ENCODE data around the gene ASTN2. TPM values are rescaled to one million over a fixed set of nuclear protein-coding genes. Genes with fewer than 3 reads are reported as not detected.

ASTN2 gene
- total RNA-seq, 4 donors from 2014 or later, result 0.94 to 5.6 (median 3.7) TPM

- no peaks in the 10 kb centered on the region for H3K27me3 ChIP-seq
- H3K4me1 ChIP-seq, result no peaks in the 10 kb centered on the region
- no peaks in the 10 kb centered on the region for H3K9me3 ChIP-seq
- H3K4me3 ChIP-seq (replicated peaks in 1 of 3), result no peak overlapping the region
- no peak for DNase-seq
- intact Hi-C loops (cut with DNase I), result loop anchor here (10.0 kb wide), 1 partner anchor 332 kb away; no protein-coding TSS in a partner anchor
- no peaks in the 10 kb centered on the region for H3K36me3 ChIP-seq
- no peak overlapping the region for H3K27ac ChIP-seq
- WGBS, 2 donors, result 69 to 76% methylated on average over 6 of the region's 6 CpGs
- TF ChIP-seq POLR2A (IDR thresholded peaks at IDR 0.05) (no peak), CTCF (IDR thresholded peaks at IDR 0.05) (no peak)
Measured at GRCh38 chr9:116497095-116497890, 917.6 kb downstream of the ASTN2 start.

- no peak for DNase-seq
- no peak for TF ChIP-seq CTCF (IDR thresholded peaks at IDR 0.05)
- no peak for TF ChIP-seq POLR2A (IDR thresholded peaks at IDR 0.05)
- intact Hi-C loops (cut with DNase I), result loop anchor here (10.0 kb wide), 1 partner anchor 331 kb away; no protein-coding TSS in a partner anchor
- H3K36me3 ChIP-seq, result no peaks in the 10 kb centered on the region
- H3K4me1 ChIP-seq, result no peaks in the 10 kb centered on the region
- no peak overlapping the region for H3K27ac ChIP-seq
- WGBS, 2 donors, result 70 to 87% methylated on average over 1 of the region's 1 CpG
- H3K27me3 ChIP-seq, result no peaks in the 10 kb centered on the region
- no peaks in the 10 kb centered on the region for H3K9me3 ChIP-seq
- no peak overlapping the region for H3K4me3 ChIP-seq (replicated peaks in 1 of 3)
Measured at GRCh38 chr9:116496167-116496566, 918.7 kb downstream of the ASTN2 start.

- no peak for DNase-seq
- 84 to 91% methylated on average over 6 of the region's 6 CpGs for WGBS, 2 donors
- no peaks in the 10 kb centered on the region for H3K9me3 ChIP-seq
- TF ChIP-seq CTCF (IDR thresholded peaks at IDR 0.05), result no peak
- no peak for TF ChIP-seq POLR2A (IDR thresholded peaks at IDR 0.05)
- H3K36me3 ChIP-seq, result no peaks in the 10 kb centered on the region
- no peaks in the 10 kb centered on the region for H3K27me3 ChIP-seq
- H3K27ac ChIP-seq, result no peak overlapping the region
- intact Hi-C loops (cut with DNase I), result loop anchor here (10.0 kb wide), 1 partner anchor 331 kb away; no protein-coding TSS in a partner anchor
- H3K4me3 ChIP-seq (replicated peaks in 1 of 3), result no peak overlapping the region
- H3K4me1 ChIP-seq, result no peaks in the 10 kb centered on the region
Measured at GRCh38 chr9:116495725-116496124, 919.1 kb downstream of the ASTN2 start.

GRCh38 chr9:116494815-116495634, 919.8 kb downstream of the ASTN2 start:
- intact Hi-C loops (cut with DNase I), result loop anchor here (10.0 kb wide), 1 partner anchor 330 kb away; no protein-coding TSS in a partner anchor

More at GRCh38 chr9:116494815-116495634, 919.8 kb downstream of the ASTN2 start:
- H3K27ac ChIP-seq, result no peak overlapping the region
- peak; percentile 38 to 42 for DNase-seq
- no peak overlapping the region for H3K4me3 ChIP-seq (replicated peaks in 1 of 3)
- H3K9me3 ChIP-seq, result no peaks in the 10 kb centered on the region
- H3K4me1 ChIP-seq, result no peaks in the 10 kb centered on the region
- WGBS, 2 donors, result 55 to 59% methylated on average over 5 of the region's 5 CpGs
- TF ChIP-seq CTCF (IDR thresholded peaks at IDR 0.05) (peak; percentile 39 to 66 (median 52)), POLR2A (IDR thresholded peaks at IDR 0.05) (no peak)
- H3K36me3 ChIP-seq, result no peaks in the 10 kb centered on the region
- no peaks in the 10 kb centered on the region for H3K27me3 ChIP-seq

Data from thyroid gland (tissue), 4 donors.